K562 (cell line): ENCODE measurements around the gene TMEM45B. TPM values are rescaled to one million over a fixed set of nuclear protein-coding genes. Genes with fewer than 3 reads are reported as not detected.
A peak's percentile ranks its signal among the peaks of the same experiment; 100 is the strongest.

Source experiments
- ATAC-seq: fragments of 200-7000 bp; cut with Tn5 transposase; 3 replicates; pipeline ENCODE4 v1.9.1; 2020; ENCODE audit warnings: moderate library complexity
- BruUV-seq: library from RNA; stranded (reverse); fragments of 400-500 nt; replicated peaks from 2 replicates; lab custom pipeline; 2021; lab: Mats Ljungman, UMichigan
- CTCF ChIA-PET: fragments of 300-600 bp; formaldehyde crosslinking; extraction: SDS; loops from one replicate; lab custom pipeline; 2021; ENCODE audit warnings: low intra/inter-chr PET ratio; lab: Yijun Ruan, JAX
- POLR2A ChIA-PET: fragments of 300-600, 350-650 bp; sonication (Branson Sonifier 250); formaldehyde crosslinking; extraction: SDS; loops from one replicate; lab custom pipeline; 2021; ENCODE audit warnings: antibody characterized with exemption, inconsistent platforms; lab: Yijun Ruan, JAX
- DNase-seq, 4 experiments: peaks; one replicate each; pipeline versions ENCODE4 v3.0.0 to v3.0.0-alpha.2; 2011 to 2018; ENCODE audit warnings: low spot score in 3 of 4, mixed read lengths in 3 of 4; ENCODE audit errors: extremely low read depth in 1 of 4
- FAIRE-seq: peaks from 2 replicates; lab custom pipeline; 2011; peaks lifted over from hg19 to GRCh38; lab: Jason Lieb, UNC
- H2AFZ ChIP-seq: 2 replicates; pipeline ENCODE4 v1.6.0; 2011; ENCODE audit warnings: low read depth, low read length, control low read depth, inconsistent platforms
- H3K27ac ChIP-seq: fragments of 200-600 bp; 3 replicates; pipeline ENCODE4 v1.8.0; 2011; ENCODE audit warnings: low read depth, mild to moderate bottlenecking, control low read depth, inconsistent platforms, low read length, moderate library complexity, mixed read lengths; ENCODE audit errors: extremely low read depth
- H3K27me3 ChIP-seq, 2 experiments: fragments of 300-600 bp in 1 of 2; 2 replicates in 1 of 2; 3 replicates in 1 of 2; pipeline versions ENCODE4 v1.6.0 to v1.8.0; 2011; ENCODE audit warnings: inconsistent platforms in 2 of 2, low read length in 2 of 2, mild to moderate bottlenecking in 1 of 2, mixed read lengths in 1 of 2, moderate library complexity in 1 of 2; ENCODE audit not compliant: control insufficient read depth in 2 of 2, insufficient read depth in 2 of 2
- H3K36me3 ChIP-seq: fragments of 300-600 bp; 3 replicates; pipeline ENCODE4 v1.8.0; 2011; ENCODE audit warnings: mild to moderate bottlenecking, low read length, inconsistent platforms; ENCODE audit not compliant: control insufficient read depth, insufficient read depth
- H3K4me1 ChIP-seq, 2 experiments: fragments of 200-600 bp in 1 of 2; replicated peaks in 1 of 2; 2 replicates in 1 of 2; 3 replicates in 1 of 2; pipeline versions ENCODE4 v1.5.1 to v1.8.0; 2011; ENCODE audit warnings: inconsistent platforms in 2 of 2, low read length in 2 of 2, mild to moderate bottlenecking in 1 of 2, mixed read lengths in 1 of 2, moderate library complexity in 1 of 2; ENCODE audit not compliant: control insufficient read depth in 2 of 2, insufficient read depth in 2 of 2
- H3K4me2 ChIP-seq: 2 replicates; pipeline ENCODE4 v1.6.1; 2011; ENCODE audit warnings: low read length, control low read depth, inconsistent platforms, mixed read lengths; ENCODE audit not compliant: insufficient read depth
- H3K4me3 ChIP-seq: fragments of 200-600 bp; sonication (generic), shearing (Covaris generic); 2 replicates; pipeline ENCODE4 v1.5.1; 2016; ENCODE audit warnings: control low read depth, inconsistent platforms
- H3K79me2 ChIP-seq: fragments of 200-600 bp; 3 replicates; pipeline ENCODE4 v1.8.0; 2011; ENCODE audit warnings: low read length, inconsistent platforms; ENCODE audit not compliant: control insufficient read depth, insufficient read depth
- H3K9ac ChIP-seq, 2 experiments: 2 replicates each; pipeline versions ENCODE4 v1.6.0 to v1.6.1; 2011; ENCODE audit warnings: low read depth in 2 of 2, low read length in 2 of 2, control low read depth in 1 of 2, inconsistent platforms in 1 of 2, mild to moderate bottlenecking in 1 of 2, mixed read lengths in 1 of 2; ENCODE audit not compliant: insufficient read depth in 1 of 2
- H3K9me1 ChIP-seq: one replicate; pipeline ENCODE4 v1.6.0; 2011; ENCODE audit warnings: inconsistent platforms, mild to moderate bottlenecking, low read length, moderate library complexity; ENCODE audit not compliant: control insufficient read depth, insufficient read depth
- H3K9me3 ChIP-seq: replicated peaks from 2 replicates; pipeline ENCODE4 v1.5.1; 2011; ENCODE audit warnings: low read depth, low read length, inconsistent platforms; ENCODE audit not compliant: control insufficient read depth, insufficient read depth
- H4K20me1 ChIP-seq: replicated peaks from 2 replicates; pipeline ENCODE4 v1.6.1; 2011; ENCODE audit warnings: low read length, inconsistent platforms, mixed read lengths; ENCODE audit not compliant: control insufficient read depth, insufficient read depth
- BCL6 ChIP-seq: fragments of 250-450 bp; sonication (Bioruptor Pico); IDR thresholded peaks from 2 replicates; pipeline ENCODE4 v1.4.0; 2020
- ETV1 ChIP-seq: fragments of 450-650 bp; conservative IDR thresholded peaks from 2 replicates; pipeline ENCODE4 v1.6.1; 2016; ENCODE audit warnings: missing genetic modification characterization, control low read depth, low read depth, missing compliant biosample characterization
- ETV6 ChIP-seq, 3 experiments: fragments of 150-350 bp in 1 of 3; sonication (generic) in 1 of 3; formaldehyde crosslinking in 1 of 3; IDR thresholded peaks; 2 replicates each; pipeline versions ENCODE4 v1.6.1 to v1.8.0; 2014 to 2022; ENCODE audit warnings: borderline replicate concordance in 2 of 3, low read depth in 2 of 3, antibody characterized with exemption in 1 of 3, low read length in 1 of 3, mild to moderate bottlenecking in 1 of 3, missing genetic modification reagents in 1 of 3
- FOSL1 ChIP-seq: fragments of 200-800 bp; sonication (Bioruptor generic); conservative IDR thresholded peaks from 2 replicates; pipeline ENCODE4 v1.6.1; 2016; ENCODE audit warnings: missing genetic modification characterization, missing compliant biosample characterization
- GABPA ChIP-seq: fragments of 200-800 bp; sonication (Bioruptor generic); conservative IDR thresholded peaks from 2 replicates; pipeline ENCODE4 v1.6.1; 2016; ENCODE audit warnings: low read depth, missing genetic modification characterization, missing compliant biosample characterization
- ILF3 ChIP-seq: fragments of 450-650 bp; IDR thresholded peaks from 2 replicates; pipeline ENCODE4 v1.6.1; 2018; ENCODE audit warnings: antibody characterized with exemption, mild to moderate bottlenecking, moderate library complexity, borderline replicate concordance
- KDM2B ChIP-seq: fragments of 250-450 bp; sonication (Bioruptor Pico); IDR thresholded peaks from 2 replicates; pipeline ENCODE4 v1.8.0; 2021; ENCODE audit warnings: mild to moderate bottlenecking, moderate library complexity
- MBD2 ChIP-seq: sonication (generic); IDR thresholded peaks from 2 replicates; pipeline ENCODE4 v1.6.1; 2016; ENCODE audit warnings: low read depth, borderline replicate concordance
- NFE2L1 ChIP-seq: fragments of 450-650 bp; IDR thresholded peaks from 2 replicates; pipeline ENCODE4 v1.6.1; 2016; ENCODE audit warnings: missing genetic modification characterization, low read depth, mild to moderate bottlenecking, missing compliant biosample characterization, moderate library complexity, borderline replicate concordance
- PCBP2 ChIP-seq: fragments of 200-400 bp; formaldehyde crosslinking; IDR thresholded peaks from 2 replicates; pipeline ENCODE4 v1.6.1; 2018; ENCODE audit warnings: low read length, low read depth, mild to moderate bottlenecking, moderate library complexity; ENCODE audit not compliant: poor library complexity, severe bottlenecking
- YBX1 ChIP-seq: fragments of 450-650 bp; IDR thresholded peaks from 2 replicates; pipeline ENCODE4 v1.7.1; 2016; ENCODE audit warnings: mild to moderate bottlenecking
- ZFP36 ChIP-seq: fragments of 150-350 bp; IDR thresholded peaks from 2 replicates; pipeline ENCODE4 v1.6.1; 2018; ENCODE audit warnings: low read length, low read depth; ENCODE audit not compliant: partially characterized antibody
- ZFPM2 ChIP-seq: fragments of 250-450 bp; sonication (Bioruptor Pico); IDR thresholded peaks from 2 replicates; pipeline ENCODE4 v1.5.1; 2022; ENCODE audit warnings: mild to moderate bottlenecking
- ZNF507 ChIP-seq: conservative IDR thresholded peaks from 2 replicates; pipeline ENCODE4 v1.6.1; 2017; ENCODE audit warnings: missing genetic modification characterization, missing compliant biosample characterization
- WGBS: fragments of 100-300 bp; shearing (Covaris generic); methylation state at CpG from one replicate; pipeline ENCODE4 v1.1.6; 2016; ENCODE audit warnings: low coverage, mixed read lengths; ENCODE audit not compliant: insufficient coverage; ENCODE audit errors: missing lambda C conversion rate; 5-methylcytosine and 5-hydroxymethylcytosine counted together
- in situ Hi-C: fragments of 300-500 bp; cut with MboI; formaldehyde crosslinking; loops from 4 replicates; pipeline ENCODE4 v1.15.0; 2018; ENCODE audit warnings: inconsistent platforms, mixed read lengths
- intact Hi-C: fragments of 100-400 bp; cut with micrococcal nuclease; formaldehyde crosslinking; loops from 2 replicates; pipeline ENCODE4 v1.14.2; 2022
- polyA plus RNA-seq, 8 experiments: library from polyadenylated mRNA; depleted of rRNA in 4 of 8; stranded (reverse) in 5 of 8; unstranded in 3 of 8; fragments of >200 nt; fragmentation: Nextera tagmentation in 2 of 8; fragmentation: Illumina TruSeq in 1 of 8; extraction: Ambion mirVana in 2 of 8; extraction: Trizol in 1 of 8; gene quantifications; 2 replicates each; pipeline versions ENCODE4 v1.2.1 to v1.2.3, GENCODE V29; 2011 to 2014; ENCODE audit warnings: inconsistent platforms in 1 of 8, missing spikeins in 1 of 8
- total RNA-seq, 7 experiments: library from RNA; depleted of rRNA in 6 of 7; stranded (reverse); fragments of >200 nt in 6 of 7; fragmentation: Illumina TruSeq in 2 of 7; extraction: Trizol in 2 of 7; gene quantifications; 2 replicates each; pipeline versions ENCODE4 v1.2.1 to v1.2.3, GENCODE V29; 2011 to 2021; ENCODE audit warnings: low replicate concordance in 1 of 7
- TF ChIP-seq, protein P1 (sequence below): IDR thresholded peaks from 2 replicates; pipeline ENCODE4 v1.6.1; 2014; ENCODE audit warnings: antibody characterized with exemption
- TF ChIP-seq, protein P2 (sequence below): sonication (generic); formaldehyde crosslinking; IDR thresholded peaks from 2 replicates; pipeline ENCODE4 v1.8.1; 2022; ENCODE audit warnings: missing genetic modification reagents
- TF ChIP-seq, protein P3 (sequence below): fragments of 250-450 bp; sonication (Bioruptor Pico); IDR thresholded peaks from 2 replicates; pipeline ENCODE4 v1.5.0; 2020; ENCODE audit warnings: mild to moderate bottlenecking, borderline replicate concordance

Gene TMEM45B
- total and polyA plus RNA-seq, 9 of the 15 experiments (the other 6 are each of a cell fraction or from before 2014, with no cell fraction given): 0.07 TPM; not detected in 8

DNA sequence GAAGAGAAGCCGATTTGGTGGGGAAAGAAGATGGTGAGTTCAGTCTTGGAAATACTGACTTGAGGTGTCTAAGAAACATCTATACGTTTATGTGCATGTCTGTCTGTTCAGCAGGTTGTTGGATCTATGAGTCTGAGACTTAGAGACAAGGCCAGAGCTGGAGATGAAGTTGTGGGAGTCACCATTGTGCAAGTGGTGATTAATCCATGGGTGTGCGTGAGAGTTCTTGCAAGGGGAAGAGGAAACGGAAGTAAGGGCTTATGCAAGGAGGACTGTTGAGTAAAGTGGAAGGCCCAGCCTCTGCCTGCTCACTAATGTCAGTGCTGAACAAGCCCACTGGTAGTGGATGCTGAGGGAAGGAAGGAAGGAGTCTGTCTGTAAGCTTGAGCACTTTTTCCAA is 9.7 kb downstream of the TMEM45B start:
- Histone ChIP-seq H4K20me1 (no peaks in the 10 kb centered on the region), H3K9ac (no peak overlapping the region), H3K27ac (no peak overlapping the region), H3K4me3 (no peak overlapping the region), H3K27me3 (peaks cover 2 to 11% of the 10 kb centered on the region in 2 experiments; a peak in 3 of 5 replicates), H3K9me3 (no peaks in the 10 kb centered on the region), H3K36me3 (no peaks in the 10 kb centered on the region), H3K9me1 (no peaks in the 10 kb centered on the region), H3K4me2 (no peak overlapping the region), H3K79me2 (no peaks in the 10 kb centered on the region), H3K4me1 (no peaks in the 10 kb centered on the region; a peak in 2 of 5 replicates), H2AFZ (no peak overlapping the region)
- in situ Hi-C loops (no loop called here), intact Hi-C loops (no loop called here)
- ChIA-PET CTCF (no interaction called here), POLR2A (no interaction called here)
- peak; percentile 69 for ATAC-seq
- no peak for DNase-seq
- no TSS peak for BruUV-seq
- FAIRE-seq: no peak
- 2% methylated on average over 4 of the region's 4 CpGs for WGBS
- TF ChIP-seq FOSL1 (tag) (0 out of 2 replicates have a peak, but pooled peaks have one; percentile 18), ETV6 (IDR thresholded peaks at IDR 0.05; ENCODE audit: borderline replicate concordance in 1 of 2, low read depth in 2 of 2, low read length in 1 of 2) (peak in 1 of 2 experiments; percentile 70; a peak in 1 of 4 replicates), ETV6 (CRISPR knock-in tag; IDR thresholded peaks at IDR 0.05; ENCODE audit: borderline replicate concordance) (no peak), ZNF507 (tag) (no peak), NFE2L1 (tag) (no peak), ZFPM2 (CRISPR knock-in tag) (no peak), MBD2 (no peak), PCBP2 (no peak), BCL6 (CRISPR knock-in tag) (no peak), KDM2B (CRISPR knock-in tag) (no peak), YBX1 (no peak), ZFP36 (no peak), ILF3 (no peak), ETV1 (tag) (peak; percentile 70), GABPA (tag) (0 out of 2 replicates have a peak, but pooled peaks have one; percentile 25)
- TF ChIP-seq, protein P1, sequence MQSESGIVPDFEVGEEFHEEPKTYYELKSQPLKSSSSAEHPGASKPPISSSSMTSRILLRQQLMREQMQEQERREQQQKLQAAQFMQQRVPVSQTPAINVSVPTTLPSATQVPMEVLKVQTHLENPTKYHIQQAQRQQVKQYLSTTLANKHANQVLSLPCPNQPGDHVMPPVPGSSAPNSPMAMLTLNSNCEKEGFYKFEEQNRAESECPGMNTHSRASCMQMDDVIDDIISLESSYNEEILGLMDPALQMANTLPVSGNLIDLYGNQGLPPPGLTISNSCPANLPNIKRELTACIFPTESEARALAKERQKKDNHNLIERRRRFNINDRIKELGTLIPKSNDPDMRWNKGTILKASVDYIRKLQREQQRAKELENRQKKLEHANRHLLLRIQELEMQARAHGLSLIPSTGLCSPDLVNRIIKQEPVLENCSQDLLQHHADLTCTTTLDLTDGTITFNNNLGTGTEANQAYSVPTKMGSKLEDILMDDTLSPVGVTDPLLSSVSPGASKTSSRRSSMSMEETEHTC: no peak
- TF ChIP-seq, protein P2, sequence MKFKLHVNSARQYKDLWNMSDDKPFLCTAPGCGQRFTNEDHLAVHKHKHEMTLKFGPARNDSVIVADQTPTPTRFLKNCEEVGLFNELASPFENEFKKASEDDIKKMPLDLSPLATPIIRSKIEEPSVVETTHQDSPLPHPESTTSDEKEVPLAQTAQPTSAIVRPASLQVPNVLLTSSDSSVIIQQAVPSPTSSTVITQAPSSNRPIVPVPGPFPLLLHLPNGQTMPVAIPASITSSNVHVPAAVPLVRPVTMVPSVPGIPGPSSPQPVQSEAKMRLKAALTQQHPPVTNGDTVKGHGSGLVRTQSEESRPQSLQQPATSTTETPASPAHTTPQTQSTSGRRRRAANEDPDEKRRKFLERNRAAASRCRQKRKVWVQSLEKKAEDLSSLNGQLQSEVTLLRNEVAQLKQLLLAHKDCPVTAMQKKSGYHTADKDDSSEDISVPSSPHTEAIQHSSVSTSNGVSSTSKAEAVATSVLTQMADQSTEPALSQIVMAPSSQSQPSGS (CRISPR knock-in tag): no peak
- TF ChIP-seq, protein P3, sequence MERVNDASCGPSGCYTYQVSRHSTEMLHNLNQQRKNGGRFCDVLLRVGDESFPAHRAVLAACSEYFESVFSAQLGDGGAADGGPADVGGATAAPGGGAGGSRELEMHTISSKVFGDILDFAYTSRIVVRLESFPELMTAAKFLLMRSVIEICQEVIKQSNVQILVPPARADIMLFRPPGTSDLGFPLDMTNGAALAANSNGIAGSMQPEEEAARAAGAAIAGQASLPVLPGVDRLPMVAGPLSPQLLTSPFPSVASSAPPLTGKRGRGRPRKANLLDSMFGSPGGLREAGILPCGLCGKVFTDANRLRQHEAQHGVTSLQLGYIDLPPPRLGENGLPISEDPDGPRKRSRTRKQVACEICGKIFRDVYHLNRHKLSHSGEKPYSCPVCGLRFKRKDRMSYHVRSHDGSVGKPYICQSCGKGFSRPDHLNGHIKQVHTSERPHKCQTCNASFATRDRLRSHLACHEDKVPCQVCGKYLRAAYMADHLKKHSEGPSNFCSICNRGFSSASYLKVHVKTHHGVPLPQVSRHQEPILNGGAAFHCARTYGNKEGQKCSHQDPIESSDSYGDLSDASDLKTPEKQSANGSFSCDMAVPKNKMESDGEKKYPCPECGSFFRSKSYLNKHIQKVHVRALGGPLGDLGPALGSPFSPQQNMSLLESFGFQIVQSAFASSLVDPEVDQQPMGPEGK (CRISPR knock-in tag): no peak
